Measurements from ENCODE around the gene SFXN3. TPM values are rescaled to one million over a fixed set of nuclear protein-coding genes. Genes with fewer than 3 reads are reported as not detected.

The SFXN3 gene
- total and polyA plus RNA-seq, 2 of the 8 experiments (the other 6 are each of a cell fraction or from before 2014, with no cell fraction given): 2.6 to 2.8 TPM

GRCh38 chr10:101042667-101043362 lies 11.8 kb downstream of the SFXN3 start (continued):
- TF ChIP-seq RNF2 (IDR thresholded peaks at IDR 0.05; ENCODE audit: borderline replicate concordance, low read depth, low read length, missing control alignments, poor library complexity, severe bottlenecking) (no peak), EZH2 (IDR thresholded peaks at IDR 0.05; ENCODE audit: low read depth, low read length, severe bottlenecking) (no peak), CHD2 (IDR thresholded peaks at IDR 0.05; ENCODE audit: low read length) (peak; percentile 95), CHD1 (IDR thresholded peaks at IDR 0.05; ENCODE audit: low read depth, low read length) (no peak), YY1 (IDR thresholded peaks at IDR 0.05; ENCODE audit: low read depth, low read length) (no peak), SIX5 (IDR thresholded peaks at IDR 0.05; ENCODE audit: low read depth, low read length) (no peak), CTCF (IDR thresholded peaks at IDR 0.05; ENCODE audit: control extremely low read depth in 1 of 3, insufficient read depth in 1 of 3, low read depth in 1 of 3, low read length in 3 of 3) (no peak), CREB1 (IDR thresholded peaks at IDR 0.05) (0 out of 2 replicates have a peak, but pooled peaks have one; percentile 7), RXRA (IDR thresholded peaks at IDR 0.05; ENCODE audit: insufficient read depth, low read depth, low read length) (no peak), SUZ12 (IDR thresholded peaks at IDR 0.05; ENCODE audit: low read length) (no peak), SP1 (IDR thresholded peaks at IDR 0.05; ENCODE audit: low read depth, low read length) (peak; percentile 82), JUN (IDR thresholded peaks at IDR 0.05; ENCODE audit: low read depth, low read length) (no peak), TCF12 (IDR thresholded peaks at IDR 0.05; ENCODE audit: low read depth, low read length) (no peak), TEAD4 (IDR thresholded peaks at IDR 0.05; ENCODE audit: low read depth, low read length) (no peak), PHF8 (conservative IDR thresholded peaks at IDR 0.05; ENCODE audit: low read depth, low read length) (0 out of 2 replicates have a peak, but pooled peaks have one; percentile 20), KDM5A (IDR thresholded peaks at IDR 0.05; ENCODE audit: low read length) (no peak), NANOG (IDR thresholded peaks at IDR 0.05; ENCODE audit: insufficient read depth, low read depth, low read length, poor library complexity, severe bottlenecking) (no peak), E2F6 (IDR thresholded peaks at IDR 0.05) (no peak; the same call in 1 of the 2 replicates), CTBP2 (IDR thresholded peaks at IDR 0.05; ENCODE audit: borderline replicate concordance, insufficient read depth, insufficient read length, low read length) (no peak), EP300 (IDR thresholded peaks at IDR 0.05; ENCODE audit: borderline replicate concordance in 1 of 2, low read depth in 2 of 2, low read length in 2 of 2) (no peak), NRF1 (IDR thresholded peaks at IDR 0.05; ENCODE audit: low read depth, low read length) (no peak)

Data from H1 (cell line).